Endothelial cell of umbilical vein (primary cell): ENCODE data around the gene KITLG. TPM values are rescaled to one million over a fixed set of nuclear protein-coding genes. Genes with fewer than 3 reads are reported as not detected.

Source experiments
- BruUV-seq: library from RNA; stranded (reverse); fragments of 400-500 nt; replicated peaks from 2 replicates; lab custom pipeline; 2021; lab: Mats Ljungman, UMichigan
- CTCF ChIA-PET: fragments of 300-600, 350-600 bp; sonication (Branson Sonifier 250); formaldehyde crosslinking; loops from one replicate; lab custom pipeline; 2021; ENCODE audit warnings: antibody characterized with exemption, inconsistent platforms; lab: Charles Lee
- POLR2A ChIA-PET: fragments of 300-600, 350-600 bp; sonication (Branson Sonifier 250); formaldehyde crosslinking; loops from one replicate; lab custom pipeline; 2021; ENCODE audit warnings: antibody characterized with exemption, inconsistent platforms; lab: Charles Lee
- DNase-seq: peaks from one replicate; pipeline ENCODE4 v3.0.0-alpha.2; 2011; ENCODE audit warnings: low read depth, low spot score
- FAIRE-seq: peaks from 2 replicates; lab custom pipeline; 2011; peaks lifted over from hg19 to GRCh38; lab: Jason Lieb, UNC
- H2AFZ ChIP-seq: 2 replicates; pipeline ENCODE4 v1.6.0; 2012; ENCODE audit warnings: low read depth, low read length, control low read depth, inconsistent platforms
- H3K27ac ChIP-seq: 2 replicates; pipeline ENCODE4 v1.5.1; 2011; ENCODE audit warnings: low read depth, mild to moderate bottlenecking, control low read depth, low read length, moderate library complexity; ENCODE audit not compliant: insufficient read depth
- H3K27me3 ChIP-seq, 2 experiments: 2 replicates each; pipeline versions ENCODE4 v1.6.0 to v1.6.1; 2011; ENCODE audit warnings: low read length in 2 of 2, mixed read lengths in 1 of 2; ENCODE audit not compliant: control insufficient read depth in 2 of 2, insufficient read depth in 2 of 2
- H3K36me3 ChIP-seq, 2 experiments: 2 replicates in 1 of 2; 3 replicates in 1 of 2; pipeline ENCODE4 v1.5.1; 2011; ENCODE audit warnings: low read length in 2 of 2, mild to moderate bottlenecking in 1 of 2, moderate library complexity in 1 of 2; ENCODE audit not compliant: control insufficient read depth in 2 of 2, insufficient read depth in 2 of 2; ENCODE audit errors: extremely low read depth in 1 of 2
- H3K4me1 ChIP-seq: 3 replicates; pipeline ENCODE4 v1.5.1; 2011; ENCODE audit warnings: mild to moderate bottlenecking, low read length; ENCODE audit not compliant: control insufficient read depth, insufficient read depth; ENCODE audit errors: extremely low read depth
- H3K4me2 ChIP-seq: 2 replicates; pipeline ENCODE4 v1.6.1; 2011; ENCODE audit warnings: low read length, control low read depth, mixed read lengths; ENCODE audit not compliant: insufficient read depth
- H3K4me3 ChIP-seq, 3 experiments: fragments of 200-600 bp in 1 of 3; sonication (generic), shearing (Covaris generic) in 1 of 3; replicated peaks in 1 of 3; 2 replicates each; pipeline ENCODE4 v1.5.1; 2011 to 2016; ENCODE audit warnings: control low read depth in 3 of 3, low read length in 3 of 3, mild to moderate bottlenecking in 2 of 3, inconsistent platforms in 1 of 3, low read depth in 1 of 3, moderate library complexity in 1 of 3; ENCODE audit not compliant: insufficient read depth in 1 of 3
- H3K79me2 ChIP-seq: 2 replicates; pipeline ENCODE4 v1.6.0; 2012; ENCODE audit warnings: low read length, inconsistent platforms; ENCODE audit not compliant: control insufficient read depth, insufficient read depth
- H3K9ac ChIP-seq: replicated peaks from 2 replicates; pipeline ENCODE3; 2011; ENCODE audit warnings: low read length, control low read depth; ENCODE audit not compliant: insufficient read depth; ENCODE audit errors: extremely low read depth
- H3K9me1 ChIP-seq: replicated peaks from 3 replicates; pipeline ENCODE4 v1.6.0; 2011; ENCODE audit warnings: mild to moderate bottlenecking, low read length; ENCODE audit not compliant: control insufficient read depth, insufficient read depth; ENCODE audit errors: extremely low read depth
- H3K9me3 ChIP-seq: replicated peaks from 2 replicates; pipeline ENCODE4 v1.5.1; 2012; ENCODE audit warnings: low read length, inconsistent platforms; ENCODE audit not compliant: control insufficient read depth, insufficient read depth
- H4K20me1 ChIP-seq: replicated peaks from 2 replicates; pipeline ENCODE3; 2011; ENCODE audit warnings: mild to moderate bottlenecking, low read length; ENCODE audit not compliant: control insufficient read depth, insufficient read depth; ENCODE audit errors: extremely low read depth
- POLR2A ChIP-seq: IDR thresholded peaks from 2 replicates; pipeline ENCODE4 v1.6.1; 2012; ENCODE audit warnings: low read depth, mild to moderate bottlenecking, control low read depth, low read length
- POLR2AphosphoS5 ChIP-seq: IDR thresholded peaks from 2 replicates; pipeline ENCODE4 v1.6.1; 2012; ENCODE audit warnings: low read depth, mild to moderate bottlenecking, control low read depth, low read length, moderate library complexity; ENCODE audit not compliant: insufficient read depth
- dilution Hi-C: fragments of 300-500 bp; cut with MboI; formaldehyde crosslinking; loops from one replicate; pipeline ENCODE4 v1.15.0; 2019; ENCODE audit warnings: low sequenced_read_pairs; ENCODE audit not compliant: extremely low pct_ligation_motif_present
- intact Hi-C: fragments of 100-400 bp; cut with micrococcal nuclease; formaldehyde crosslinking; loops from one replicate; pipeline ENCODE4 v1.10.0; 2022
- polyA plus RNA-seq, 4 experiments: library from polyadenylated mRNA; depleted of rRNA in 3 of 4; stranded (reverse) in 3 of 4; unstranded in 1 of 4; fragments of >200 nt; gene quantifications; 2 replicates each; pipeline versions ENCODE4 v1.2.1 to v1.2.3, GENCODE V29; 2011 to 2012; ENCODE audit warnings: missing spikeins in 1 of 4
- total RNA-seq: library from RNA; stranded (reverse); gene quantifications from 2 replicates; pipeline ENCODE4 v1.2.3, GENCODE V29; 2021
- TF ChIP-seq, protein P1 (sequence below): IDR thresholded peaks from 2 replicates; pipeline ENCODE4 v1.6.1; 2011; ENCODE audit not compliant: insufficient read depth, insufficient read length
- TF ChIP-seq, protein P2 (sequence below), 2 donors: IDR thresholded peaks; 1 replicate in 1 of 2; 2 replicates in 1 of 2; pipeline ENCODE4 v1.5.1; 2011; ENCODE audit warnings: low read length in 2 of 2, mild to moderate bottlenecking in 2 of 2, moderate library complexity in 2 of 2, control low read depth in 1 of 2, inconsistent platforms in 1 of 2, low read depth in 1 of 2; ENCODE audit not compliant: insufficient read depth in 1 of 2; ENCODE audit errors: extremely low read depth in 1 of 2

The KITLG gene
- total and polyA plus RNA-seq, 2 donors (not counting 3 experiments of a cell fraction or from before 2014, with no cell fraction given) = 3.8 to 32.5 TPM

DNA sequence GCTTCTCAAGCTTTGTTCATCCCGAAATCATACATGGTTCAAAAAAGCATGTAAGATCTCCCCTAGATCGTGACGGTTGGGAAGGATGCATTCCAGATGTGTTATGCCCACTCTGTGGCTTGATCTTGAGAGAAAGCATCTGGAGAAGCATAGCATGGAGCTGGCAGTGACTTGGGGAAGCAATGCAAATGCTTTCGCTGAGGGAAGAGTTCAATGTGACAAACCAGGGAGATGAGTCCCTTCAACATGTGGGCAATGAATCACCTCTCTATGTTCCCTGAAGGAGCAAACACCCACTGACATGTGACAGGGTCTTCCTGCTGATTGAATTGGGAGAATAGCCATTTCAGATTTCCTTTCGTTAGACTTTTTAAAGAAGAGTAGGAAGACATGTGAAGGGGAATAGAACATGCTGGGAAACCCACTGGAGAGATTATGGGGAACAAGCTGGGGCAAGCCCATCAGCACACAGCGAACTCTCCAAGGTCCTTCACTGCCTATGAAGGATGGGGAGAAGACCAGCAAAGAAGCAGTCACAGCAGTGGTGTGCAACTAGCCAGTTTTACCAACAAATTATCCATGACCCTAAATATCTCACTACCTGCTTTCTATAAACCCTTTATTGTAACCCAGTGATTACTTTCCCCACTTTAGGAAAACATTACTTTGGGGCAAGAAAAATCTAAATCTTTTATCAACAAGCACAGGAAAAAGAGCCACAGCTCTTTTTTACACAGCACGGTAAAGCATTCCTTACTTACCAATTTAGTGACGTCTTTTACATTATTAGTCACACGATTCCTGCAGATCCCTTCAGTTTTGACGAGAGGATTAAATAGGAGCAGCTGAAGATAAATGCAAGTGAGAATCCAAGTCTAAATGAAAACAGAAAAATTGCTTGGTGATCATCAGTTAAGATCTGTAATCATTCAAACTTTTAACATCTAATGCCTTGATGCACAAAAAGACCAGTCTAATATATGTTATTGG, 35.0 kb downstream of the KITLG start:
- Histone ChIP-seq H3K9me3 (no peaks in the 10 kb centered on the region), H3K4me3 (no peak overlapping the region), H3K9me1 (no peaks in the 10 kb centered on the region), H3K9ac (no peak overlapping the region), H2AFZ (no peak overlapping the region), H4K20me1 (no peaks in the 10 kb centered on the region), H3K27me3 (no peaks in the 10 kb centered on the region), H3K4me1 (peaks cover 2% of the 10 kb centered on the region), H3K27ac (no peak overlapping the region), H3K4me2 (no peak overlapping the region), H3K36me3 (peaks cover 0 to 2% of the 10 kb centered on the region in 2 experiments), H3K79me2 (no peaks in the 10 kb centered on the region)
- FAIRE-seq (no peak), DNase-seq (no peak)
- dilution Hi-C loops (no loop called here), intact Hi-C loops (no loop called here)
- ChIA-PET POLR2A (no interaction called here), CTCF (interaction anchor here (1.2 kb wide), 1 partner anchor 10 kb away, joined by 3 read pairs; no protein-coding TSS in a partner anchor)
- no TSS peak for BruUV-seq
- TF ChIP-seq, protein P1, sequence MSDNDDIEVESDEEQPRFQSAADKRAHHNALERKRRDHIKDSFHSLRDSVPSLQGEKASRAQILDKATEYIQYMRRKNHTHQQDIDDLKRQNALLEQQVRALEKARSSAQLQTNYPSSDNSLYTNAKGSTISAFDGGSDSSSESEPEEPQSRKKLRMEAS = no peak
- no peak for TF ChIP-seq POLR2A
- no peak for TF ChIP-seq POLR2AphosphoS5
- TF ChIP-seq, protein P2, sequence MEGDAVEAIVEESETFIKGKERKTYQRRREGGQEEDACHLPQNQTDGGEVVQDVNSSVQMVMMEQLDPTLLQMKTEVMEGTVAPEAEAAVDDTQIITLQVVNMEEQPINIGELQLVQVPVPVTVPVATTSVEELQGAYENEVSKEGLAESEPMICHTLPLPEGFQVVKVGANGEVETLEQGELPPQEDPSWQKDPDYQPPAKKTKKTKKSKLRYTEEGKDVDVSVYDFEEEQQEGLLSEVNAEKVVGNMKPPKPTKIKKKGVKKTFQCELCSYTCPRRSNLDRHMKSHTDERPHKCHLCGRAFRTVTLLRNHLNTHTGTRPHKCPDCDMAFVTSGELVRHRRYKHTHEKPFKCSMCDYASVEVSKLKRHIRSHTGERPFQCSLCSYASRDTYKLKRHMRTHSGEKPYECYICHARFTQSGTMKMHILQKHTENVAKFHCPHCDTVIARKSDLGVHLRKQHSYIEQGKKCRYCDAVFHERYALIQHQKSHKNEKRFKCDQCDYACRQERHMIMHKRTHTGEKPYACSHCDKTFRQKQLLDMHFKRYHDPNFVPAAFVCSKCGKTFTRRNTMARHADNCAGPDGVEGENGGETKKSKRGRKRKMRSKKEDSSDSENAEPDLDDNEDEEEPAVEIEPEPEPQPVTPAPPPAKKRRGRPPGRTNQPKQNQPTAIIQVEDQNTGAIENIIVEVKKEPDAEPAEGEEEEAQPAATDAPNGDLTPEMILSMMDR (IDR thresholded peaks at IDR 0.05; ENCODE audit: extremely low read depth in 1 of 2, insufficient read depth in 1 of 2, low read depth in 1 of 2, low read length in 2 of 2) = no peak
